K562 (cell line): ENCODE data around the gene REEP2. TPM values are rescaled to one million over a fixed set of nuclear protein-coding genes. Genes with fewer than 3 reads are reported as not detected.

Source experiments
- ARNT ChIP-seq, 2 experiments: fragments of 450-650 bp; IDR thresholded peaks; 2 replicates each; pipeline ENCODE4 v1.6.1; 2016; ENCODE audit warnings: mild to moderate bottlenecking in 1 of 2
- BACH1 ChIP-seq: fragments of 200-800 bp; sonication (Bioruptor generic); IDR thresholded peaks from 2 replicates; pipeline ENCODE4 v1.6.1; 2016; ENCODE audit warnings: missing genetic modification characterization, missing compliant biosample characterization
- EHMT2 ChIP-seq: fragments of 450-650 bp; IDR thresholded peaks from 2 replicates; pipeline ENCODE4 v1.6.1; 2018; ENCODE audit warnings: antibody characterized with exemption
- ESRRB ChIP-seq: fragments of 250-450 bp; sonication (Bioruptor Pico); IDR thresholded peaks from 2 replicates; pipeline ENCODE4 v1.5.0; 2020; ENCODE audit warnings: mild to moderate bottlenecking, moderate library complexity, borderline replicate concordance
- GABPA ChIP-seq: fragments of 200-800 bp; sonication (Bioruptor generic); conservative IDR thresholded peaks from 2 replicates; pipeline ENCODE4 v1.6.1; 2016; ENCODE audit warnings: low read depth, missing genetic modification characterization, missing compliant biosample characterization
- GATAD2B ChIP-seq: fragments of 450-650 bp; IDR thresholded peaks from 2 replicates; pipeline ENCODE4 v1.6.1; 2017; ENCODE audit warnings: mild to moderate bottlenecking, borderline replicate concordance
- GTF2A2 ChIP-seq: IDR thresholded peaks from 2 replicates; pipeline ENCODE4 v1.6.1; 2016; ENCODE audit warnings: mild to moderate bottlenecking, missing genetic modification characterization, missing compliant biosample characterization
- GTF2E2 ChIP-seq: fragments of 200-800 bp; sonication (Bioruptor generic); IDR thresholded peaks from 2 replicates; pipeline ENCODE4 v1.6.1; 2016; ENCODE audit warnings: missing genetic modification characterization, missing compliant biosample characterization
- HDAC8 ChIP-seq: fragments of 450-650 bp; IDR thresholded peaks from 2 replicates; pipeline ENCODE4 v1.6.1; 2016; ENCODE audit warnings: mild to moderate bottlenecking, missing genetic modification characterization, moderate library complexity, missing compliant biosample characterization
- HNRNPLL ChIP-seq: fragments of 200-400 bp; formaldehyde crosslinking; IDR thresholded peaks from 2 replicates; pipeline ENCODE4 v1.6.1; 2017; ENCODE audit warnings: low read length, low read depth, mild to moderate bottlenecking; ENCODE audit not compliant: poor library complexity, severe bottlenecking
- KDM4B ChIP-seq, 2 experiments: fragments of 450-650 bp in 1 of 2; sonication (generic) in 1 of 2; IDR thresholded peaks; 2 replicates each; pipeline ENCODE4 v1.6.1; 2016 to 2017; ENCODE audit warnings: borderline replicate concordance in 2 of 2, antibody characterized with exemption in 1 of 2, low read depth in 1 of 2, mild to moderate bottlenecking in 1 of 2
- MAFF ChIP-seq: IDR thresholded peaks from 2 replicates; pipeline ENCODE4 v1.6.1; 2012; ENCODE audit warnings: low read length, improper control_type of control experiment
- MBD1 ChIP-seq: fragments of 250-450 bp; sonication (Bioruptor Pico); IDR thresholded peaks from 2 replicates; pipeline ENCODE4 v1.8.0; 2022; ENCODE audit warnings: inconsistent platforms
- MTA3 ChIP-seq: fragments of 450-650 bp; formaldehyde crosslinking; IDR thresholded peaks from 2 replicates; pipeline ENCODE4 v1.6.1; 2017; ENCODE audit warnings: mild to moderate bottlenecking, borderline replicate concordance
- RAD51 ChIP-seq: fragments of 450-650 bp; IDR thresholded peaks from 2 replicates; pipeline ENCODE4 v1.7.1; 2016; ENCODE audit warnings: low read depth, mild to moderate bottlenecking, borderline replicate concordance
- RBM15 ChIP-seq: fragments of 200-400 bp; formaldehyde crosslinking; IDR thresholded peaks from 2 replicates; pipeline ENCODE4 v1.6.1; 2018; ENCODE audit warnings: mild to moderate bottlenecking, low read length, moderate library complexity; ENCODE audit not compliant: insufficient read depth
- TGIF2 ChIP-seq: sonication (generic); formaldehyde crosslinking; IDR thresholded peaks from 2 replicates; pipeline ENCODE4 v1.8.1; 2022; ENCODE audit warnings: mild to moderate bottlenecking, missing genetic modification reagents, moderate library complexity
- ZKSCAN3 ChIP-seq: fragments of 250-450 bp; sonication (Bioruptor Pico); IDR thresholded peaks from 2 replicates; pipeline ENCODE4 v1.4.0; 2020
- ZNF239 ChIP-seq: fragments of 250-450 bp; sonication (Bioruptor Pico); IDR thresholded peaks from 2 replicates; pipeline ENCODE4 v1.4.0; 2020; ENCODE audit warnings: mild to moderate bottlenecking
- ZNF280A ChIP-seq: fragments of 450-650 bp; IDR thresholded peaks from 2 replicates; pipeline ENCODE4 v1.6.1; 2018; ENCODE audit warnings: mild to moderate bottlenecking, low read depth; ENCODE audit not compliant: partially characterized antibody
- ZNF316 ChIP-seq: fragments of 450-650 bp; IDR thresholded peaks from 2 replicates; pipeline ENCODE4 v1.6.1; 2016
- ZNF445 ChIP-seq: fragments of 250-450 bp; sonication (Bioruptor Pico); IDR thresholded peaks from 2 replicates; pipeline ENCODE4 v1.4.0; 2020; ENCODE audit warnings: low read depth, mild to moderate bottlenecking, moderate library complexity
- ZNF507 ChIP-seq: conservative IDR thresholded peaks from 2 replicates; pipeline ENCODE4 v1.6.1; 2017; ENCODE audit warnings: missing genetic modification characterization, missing compliant biosample characterization
- ZNF639 ChIP-seq, 2 experiments: fragments of 200-800 bp in 1 of 2; sonication (Bioruptor generic) in 1 of 2; sonication (generic) in 1 of 2; formaldehyde crosslinking in 1 of 2; IDR thresholded peaks in 1 of 2; conservative IDR thresholded peaks in 1 of 2; 2 replicates each; pipeline versions ENCODE4 v1.5.0 to v1.6.1; 2016 to 2020; ENCODE audit warnings: missing compliant biosample characterization in 1 of 2, missing genetic modification characterization in 1 of 2, missing genetic modification reagents in 1 of 2
- ZNF695 ChIP-seq: fragments of 450-650 bp; formaldehyde crosslinking; IDR thresholded peaks from 2 replicates; pipeline ENCODE4 v1.4.0; 2020; ENCODE audit warnings: mild to moderate bottlenecking, moderate library complexity
- ZNF707 ChIP-seq: fragments of 250-450 bp; sonication (Bioruptor Pico); conservative IDR thresholded peaks from 2 replicates; pipeline ENCODE4 v1.8.0; 2022; ENCODE audit warnings: inconsistent platforms, mild to moderate bottlenecking, moderate library complexity
- ZNF76 ChIP-seq: fragments of 250-450 bp; sonication (Bioruptor Pico); IDR thresholded peaks from 2 replicates; pipeline ENCODE4 v1.4.0; 2020; ENCODE audit warnings: mild to moderate bottlenecking, moderate library complexity, borderline replicate concordance
- polyA plus RNA-seq, 8 experiments: library from polyadenylated mRNA; depleted of rRNA in 4 of 8; stranded (reverse) in 5 of 8; unstranded in 3 of 8; fragments of >200 nt; fragmentation: Nextera tagmentation in 2 of 8; fragmentation: Illumina TruSeq in 1 of 8; extraction: Ambion mirVana in 2 of 8; extraction: Trizol in 1 of 8; gene quantifications; 2 replicates each; pipeline versions ENCODE4 v1.2.1 to v1.2.3, GENCODE V29; 2011 to 2014; ENCODE audit warnings: inconsistent platforms in 1 of 8, missing spikeins in 1 of 8
- total RNA-seq, 7 experiments: library from RNA; depleted of rRNA in 6 of 7; stranded (reverse); fragments of >200 nt in 6 of 7; fragmentation: Illumina TruSeq in 2 of 7; extraction: Trizol in 2 of 7; gene quantifications; 2 replicates each; pipeline versions ENCODE4 v1.2.1 to v1.2.3, GENCODE V29; 2011 to 2021; ENCODE audit warnings: low replicate concordance in 1 of 7

Gene REEP2
- total and polyA plus RNA-seq, 9 of the 15 experiments (the other 6 are each of a cell fraction or from before 2014, with no cell fraction given) = 0.03 to 1.1 (median 0.12) TPM; not detected in 1

GRCh38 chr5:138464008-138464387, 25.1 kb downstream of the REEP2 start (continued):
- no peak for TF ChIP-seq ZNF639 (CRISPR knock-in tag; conservative IDR thresholded peaks at IDR 0.05 in 1 of 2, IDR thresholded peaks at IDR 0.05 in 1 of 2)
- TF ChIP-seq ZNF239 (CRISPR knock-in tag) = no peak
- no peak; a peak in 1 of 4 replicates for TF ChIP-seq ARNT (IDR thresholded peaks at IDR 0.05)
- no peak for TF ChIP-seq MAFF
- no peak for TF ChIP-seq ZNF707 (CRISPR knock-in tag)
- 0 out of 4 replicates have a peak, but pooled peaks of 1 of the 2 experiments have one; percentile 22 for TF ChIP-seq KDM4B (IDR thresholded peaks at IDR 0.05; ENCODE audit: borderline replicate concordance in 2 of 2, low read depth in 1 of 2)
- TF ChIP-seq ZNF280A = no peak
- TF ChIP-seq ESRRB (CRISPR knock-in tag) = no peak
- no peak for TF ChIP-seq ZNF76 (CRISPR knock-in tag)
- no peak for TF ChIP-seq ZNF695 (CRISPR knock-in tag)
- TF ChIP-seq ZNF507 (tag) = no peak
- TF ChIP-seq RAD51 = no peak
- no peak for TF ChIP-seq RBM15
- peak; percentile 76 for TF ChIP-seq GABPA
- TF ChIP-seq GTF2A2 (tag) = no peak
- no peak for TF ChIP-seq HDAC8 (tag)
- TF ChIP-seq ZNF316 = no peak
- peak; percentile 25; the same call in 1 of the 2 replicates for TF ChIP-seq GATAD2B
- TF ChIP-seq BACH1 (tag) = no peak
- peak; percentile 42; the same call in 1 of the 2 replicates for TF ChIP-seq TGIF2 (CRISPR knock-in tag)
- TF ChIP-seq GTF2E2 (tag) = peak; percentile 86; the same call in 1 of the 2 replicates
- TF ChIP-seq EHMT2 = no peak
- no peak for TF ChIP-seq ZNF445
- no peak for TF ChIP-seq ZKSCAN3 (CRISPR knock-in tag)
- TF ChIP-seq MTA3 = peak; percentile 63; the same call in 1 of the 2 replicates
- TF ChIP-seq HNRNPLL = peak; percentile 59
- TF ChIP-seq MBD1 (CRISPR knock-in tag) = no peak
